Occipital lobe (tissue), 2 donors: ENCODE results near the gene OAF. TPM values are rescaled to one million over a fixed set of nuclear protein-coding genes. Genes with fewer than 3 reads are reported as not detected.
A peak's percentile ranks its signal among the peaks of the same experiment; 100 is the strongest.

Experiments used
- DNase-seq: peaks from one replicate; lab custom pipeline; 2025; lab: John Stamatoyannopoulos, UW
- total RNA-seq: library from RNA; depleted of rRNA; stranded (reverse); fragments of >200 nt; gene quantifications from one replicate; pipeline ENCODE4 v1.2.3, GENCODE V29; 2014

OAF gene
- total RNA-seq, 1 donor from 2014 or later, result 1.4 TPM

GRCh38 chr11:120183701-120184141 lies 27.1 kb upstream of the OAF start:
- no peak for DNase-seq

- no peak for DNase-seq
Observed at GRCh38 chr11:120184371-120184945, 26.4 kb upstream of the OAF start.

GRCh38 chr11:120184946-120185705 lies 25.7 kb upstream of the OAF start:
- no peak for DNase-seq

GRCh38 chr11:120185706-120186455 lies 25.0 kb upstream of the OAF start:
- no peak for DNase-seq

GRCh38 chr11:120186456-120186773 lies 24.4 kb upstream of the OAF start:
- DNase-seq, result no peak

GRCh38 chr11:120186774-120187591 lies 23.8 kb upstream of the OAF start:
- peak; percentile 27 for DNase-seq

- DNase-seq, result no peak
Observed at GRCh38 chr11:120188371-120188770, 22.5 kb upstream of the OAF start.

GRCh38 chr11:120188811-120189455 lies 21.9 kb upstream of the OAF start:
- no peak for DNase-seq

GRCh38 chr11:120191058-120191457 lies 19.8 kb upstream of the OAF start:
- DNase-seq, result no peak

GRCh38 chr11:120192831-120193625 lies 17.8 kb upstream of the OAF start:
- DNase-seq, result no peak

GRCh38 chr11:120194166-120194565 lies 16.7 kb upstream of the OAF start:
- DNase-seq, result no peak

- no peak for DNase-seq
Observed at GRCh38 chr11:120195601-120196320, 15.1 kb upstream of the OAF start.

- DNase-seq, result no peak
Observed at GRCh38 chr11:120196826-120197225, 14.0 kb upstream of the OAF start.

- no peak for DNase-seq
Observed at GRCh38 chr11:120197251-120197891, 13.5 kb upstream of the OAF start.

- DNase-seq, result peak; percentile 24
Observed at GRCh38 chr11:120197977-120198376, 12.9 kb upstream of the OAF start.

GRCh38 chr11:120198403-120198786 lies 12.4 kb upstream of the OAF start:
- no peak for DNase-seq

- DNase-seq, result no peak
Observed at GRCh38 chr11:120198787-120199469, 11.9 kb upstream of the OAF start.

GRCh38 chr11:120199613-120200012 lies 11.2 kb upstream of the OAF start:
- no peak for DNase-seq

- no peak for DNase-seq
Observed at GRCh38 chr11:120200677-120201076, 10.2 kb upstream of the OAF start.
